ENCODE measurements around the gene ESPNL. TPM values are rescaled to one million over a fixed set of nuclear protein-coding genes. Genes with fewer than 3 reads are reported as not detected.

Gene ESPNL
- total and polyA plus RNA-seq, 9 of the 15 experiments (the other 6 are each of a cell fraction or from before 2014, with no cell fraction given) = 0.03 to 0.09 (median 0.05) TPM; not detected in 3

DNA sequence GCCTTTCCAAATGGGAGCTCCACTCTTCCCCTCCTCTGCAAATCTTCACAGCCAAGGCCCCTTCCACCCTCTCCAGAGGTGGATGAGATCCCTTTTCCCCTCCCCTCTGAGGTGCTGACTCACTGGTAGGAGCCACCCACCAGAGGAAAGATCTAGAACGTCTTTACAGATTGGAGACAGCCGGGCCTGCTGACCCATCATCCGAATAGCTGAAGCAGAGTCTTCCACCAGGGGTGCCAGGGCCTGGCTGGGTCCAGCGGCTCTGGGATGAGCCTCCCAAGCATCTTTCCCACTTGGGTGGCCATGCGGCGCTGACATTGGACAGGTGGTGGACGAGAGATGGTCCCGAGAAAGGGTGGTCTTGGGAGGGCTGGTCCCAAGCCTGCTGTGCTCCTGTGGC, 67.6 kb downstream of the ESPNL start (continued):
- TF ChIP-seq, protein P1, sequence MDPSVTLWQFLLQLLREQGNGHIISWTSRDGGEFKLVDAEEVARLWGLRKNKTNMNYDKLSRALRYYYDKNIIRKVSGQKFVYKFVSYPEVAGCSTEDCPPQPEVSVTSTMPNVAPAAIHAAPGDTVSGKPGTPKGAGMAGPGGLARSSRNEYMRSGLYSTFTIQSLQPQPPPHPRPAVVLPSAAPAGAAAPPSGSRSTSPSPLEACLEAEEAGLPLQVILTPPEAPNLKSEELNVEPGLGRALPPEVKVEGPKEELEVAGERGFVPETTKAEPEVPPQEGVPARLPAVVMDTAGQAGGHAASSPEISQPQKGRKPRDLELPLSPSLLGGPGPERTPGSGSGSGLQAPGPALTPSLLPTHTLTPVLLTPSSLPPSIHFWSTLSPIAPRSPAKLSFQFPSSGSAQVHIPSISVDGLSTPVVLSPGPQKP (CRISPR knock-in tag; IDR thresholded peaks at IDR 0.05) = no peak
- TF ChIP-seq ERF (CRISPR knock-in tag; IDR thresholded peaks at IDR 0.05) (no peak), CCNT2 (IDR thresholded peaks at IDR 0.05; ENCODE audit: borderline replicate concordance, extremely low read depth, insufficient read length, low read depth, low read length) (no peak), PYGO2 (tag; IDR thresholded peaks at IDR 0.05) (no peak), ZNF23 (CRISPR knock-in tag; IDR thresholded peaks at IDR 0.05) (no peak), ZNF778 (CRISPR knock-in tag; IDR thresholded peaks at IDR 0.05) (no peak), NFE2 (IDR thresholded peaks at IDR 0.05; ENCODE audit: low read depth) (peak; percentile 84), ZNF699 (CRISPR knock-in tag; IDR thresholded peaks at IDR 0.05; ENCODE audit: insufficient replicate concordance) (no peak), RCOR1 (IDR thresholded peaks at IDR 0.05; ENCODE audit: borderline replicate concordance in 1 of 2, low read depth in 2 of 2, low read length in 2 of 2) (peak in 1 of 2 experiments; percentile 25; a peak in 1 of 4 replicates), MAFG (tag; conservative IDR thresholded peaks at IDR 0.05) (peak; percentile 64), HOXB6 (CRISPR knock-in tag; IDR thresholded peaks at IDR 0.05; ENCODE audit: borderline replicate concordance) (no peak), ASH1L (IDR thresholded peaks at IDR 0.05; ENCODE audit: borderline replicate concordance, low read depth, partially characterized antibody) (no peak), FOXM1 (IDR thresholded peaks at IDR 0.05; ENCODE audit: low read depth) (no peak), FOXM1 (CRISPR knock-in tag; IDR thresholded peaks at IDR 0.05; ENCODE audit: low read depth) (no peak), ZNF224 (CRISPR knock-in tag; IDR thresholded peaks at IDR 0.05) (no peak), POU5F1 (IDR thresholded peaks at IDR 0.05; ENCODE audit: borderline replicate concordance, low read depth, low read length, partially characterized antibody) (no peak), MCM7 (IDR thresholded peaks at IDR 0.05) (no peak), CHD1 (IDR thresholded peaks at IDR 0.05; ENCODE audit: low read length) (no peak), NCOA6 (IDR thresholded peaks at IDR 0.05) (no peak), SAP30 (IDR thresholded peaks at IDR 0.05; ENCODE audit: borderline replicate concordance, insufficient read depth, low read depth, low read length, poor library complexity, severe bottlenecking) (no peak), POLR2AphosphoS2 (IDR thresholded peaks at IDR 0.05; ENCODE audit: low read length) (no peak)
- TF ChIP-seq, protein P2, sequence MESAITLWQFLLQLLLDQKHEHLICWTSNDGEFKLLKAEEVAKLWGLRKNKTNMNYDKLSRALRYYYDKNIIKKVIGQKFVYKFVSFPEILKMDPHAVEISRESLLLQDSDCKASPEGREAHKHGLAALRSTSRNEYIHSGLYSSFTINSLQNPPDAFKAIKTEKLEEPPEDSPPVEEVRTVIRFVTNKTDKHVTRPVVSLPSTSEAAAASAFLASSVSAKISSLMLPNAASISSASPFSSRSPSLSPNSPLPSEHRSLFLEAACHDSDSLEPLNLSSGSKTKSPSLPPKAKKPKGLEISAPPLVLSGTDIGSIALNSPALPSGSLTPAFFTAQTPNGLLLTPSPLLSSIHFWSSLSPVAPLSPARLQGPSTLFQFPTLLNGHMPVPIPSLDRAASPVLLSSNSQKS (CRISPR knock-in tag; IDR thresholded peaks at IDR 0.05) = no peak
- TF ChIP-seq, protein P3, sequence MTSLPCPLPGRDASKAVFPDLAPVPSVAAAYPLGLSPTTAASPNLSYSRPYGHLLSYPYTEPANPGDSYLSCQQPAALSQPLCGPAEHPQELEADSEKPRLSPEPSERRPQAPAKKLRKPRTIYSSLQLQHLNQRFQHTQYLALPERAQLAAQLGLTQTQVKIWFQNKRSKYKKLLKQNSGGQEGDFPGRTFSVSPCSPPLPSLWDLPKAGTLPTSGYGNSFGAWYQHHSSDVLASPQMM (CRISPR knock-in tag; IDR thresholded peaks at IDR 0.05) = no peak
